Naive thymus-derived CD4-positive, alpha-beta T cell (primary cell): ENCODE data around the gene CLEC20A. TPM values are rescaled to one million over a fixed set of nuclear protein-coding genes. Genes with fewer than 3 reads are reported as not detected.

Source experiments
- ATAC-seq: fragments of 150-1000 bp; cut with Tn5 transposase; 2 replicates; pipeline ENCODE4 v1.10.0; 2021; ENCODE audit warnings: mild to moderate bottlenecking, moderate library complexity
- CTCF ChIA-PET: fragments of 350-600 bp; sonication (Branson Sonifier 250); formaldehyde crosslinking; loops from one replicate; lab custom pipeline; 2021; ENCODE audit warnings: antibody characterized with exemption; lab: Charles Lee
- POLR2A ChIA-PET: fragments of 350-600 bp; sonication (Branson Sonifier 250); formaldehyde crosslinking; loops from one replicate; lab custom pipeline; 2021; ENCODE audit warnings: antibody characterized with exemption, inconsistent platforms; lab: Charles Lee
- DNase-seq, 9 donors: peaks; one replicate each; pipeline versions ENCODE4 v3.0.0 to v3.0.0-alpha.2; 2020 to 2022; ENCODE audit warnings: mixed read lengths in 1 of 9
- H3K27ac ChIP-seq: one replicate; pipeline ENCODE4 v1.7.0; 2013; ENCODE audit warnings: mild to moderate bottlenecking, low read depth, low read length, moderate library complexity
- H3K27me3 ChIP-seq, 2 donors: one replicate each; pipeline ENCODE4 v1.7.0; 2013; ENCODE audit warnings: low read length in 2 of 2, mild to moderate bottlenecking in 2 of 2, moderate library complexity in 2 of 2; ENCODE audit not compliant: control insufficient read depth in 2 of 2, insufficient read depth in 2 of 2
- H3K36me3 ChIP-seq, 3 experiments: 1 replicate in 2 of 3; 2 replicates in 1 of 3; pipeline ENCODE4 v1.7.0; 2013; ENCODE audit warnings: low read length in 3 of 3, mild to moderate bottlenecking in 3 of 3, moderate library complexity in 1 of 3; ENCODE audit not compliant: insufficient read depth in 3 of 3, control insufficient read depth in 2 of 3
- H3K4me1 ChIP-seq, 2 donors: one replicate each; pipeline ENCODE4 v1.7.0; 2013; ENCODE audit warnings: low read length in 2 of 2, mild to moderate bottlenecking in 2 of 2, moderate library complexity in 1 of 2; ENCODE audit not compliant: control insufficient read depth in 2 of 2, insufficient read depth in 2 of 2
- H3K4me3 ChIP-seq: 2 replicates; pipeline ENCODE4 v1.7.0; 2013; ENCODE audit warnings: mild to moderate bottlenecking, low read length
- H3K9me3 ChIP-seq, 3 experiments: 1 replicate in 2 of 3; 2 replicates in 1 of 3; pipeline ENCODE4 v1.7.0; 2013; ENCODE audit warnings: low read length in 3 of 3; ENCODE audit not compliant: control insufficient read depth in 2 of 3
- H3K27ac Mint-ChIP-seq, 9 donors: one replicate each; pipeline ENCODE4 v1.8.0; 2020 to 2022; ENCODE audit warnings: mixed read lengths in 9 of 9, mild to moderate bottlenecking in 8 of 9, moderate library complexity in 5 of 9, inconsistent platforms in 2 of 9
- H3K27me3 Mint-ChIP-seq, 5 donors: one replicate each; pipeline ENCODE4 v1.8.0; 2021 to 2022; ENCODE audit warnings: mixed read lengths in 5 of 5, mild to moderate bottlenecking in 1 of 5
- H3K36me3 Mint-ChIP-seq, 5 donors: one replicate each; pipeline ENCODE4 v1.8.0; 2020 to 2022; ENCODE audit warnings: mixed read lengths in 5 of 5, mild to moderate bottlenecking in 3 of 5, inconsistent platforms in 1 of 5
- H3K4me1 Mint-ChIP-seq, 7 donors: one replicate each; pipeline ENCODE4 v1.8.0; 2020 to 2022; ENCODE audit warnings: mixed read lengths in 7 of 7, mild to moderate bottlenecking in 3 of 7, inconsistent platforms in 1 of 7
- H3K4me3 Mint-ChIP-seq, 10 donors: one replicate each; pipeline ENCODE4 v1.8.0; 2020 to 2022; ENCODE audit warnings: mild to moderate bottlenecking in 10 of 10, mixed read lengths in 10 of 10, moderate library complexity in 6 of 10, inconsistent platforms in 2 of 10
- H3K9me3 Mint-ChIP-seq, 11 donors: one replicate each; pipeline ENCODE4 v1.8.0; 2020 to 2022; ENCODE audit warnings: mixed read lengths in 11 of 11, mild to moderate bottlenecking in 4 of 11, inconsistent platforms in 1 of 11, moderate library complexity in 1 of 11
- intact Hi-C, 2 donors: fragments of 100-400 bp; cut with micrococcal nuclease; formaldehyde crosslinking; loops; one replicate each; pipeline ENCODE4 v1.15.1; 2023
- polyA plus RNA-seq, 2 donors: library from polyadenylated mRNA; unstranded; fragments of 300-500 nt; fragmentation: Illumina TruSeq; gene quantifications; one replicate each; pipeline ENCODE4 v1.2.3, GENCODE V29; 2021
- total RNA-seq, 6 experiments: library from RNA in 5 of 6; stranded (reverse) in 5 of 6; gene quantifications; 1 replicate in 5 of 6; 2 replicates in 1 of 6; pipeline ENCODE4 v1.2.3 and lab custom pipeline; 2021 to 2026

CLEC20A gene
- total and polyA plus RNA-seq, 7 experiments from 2014 or later: not detected

DNA sequence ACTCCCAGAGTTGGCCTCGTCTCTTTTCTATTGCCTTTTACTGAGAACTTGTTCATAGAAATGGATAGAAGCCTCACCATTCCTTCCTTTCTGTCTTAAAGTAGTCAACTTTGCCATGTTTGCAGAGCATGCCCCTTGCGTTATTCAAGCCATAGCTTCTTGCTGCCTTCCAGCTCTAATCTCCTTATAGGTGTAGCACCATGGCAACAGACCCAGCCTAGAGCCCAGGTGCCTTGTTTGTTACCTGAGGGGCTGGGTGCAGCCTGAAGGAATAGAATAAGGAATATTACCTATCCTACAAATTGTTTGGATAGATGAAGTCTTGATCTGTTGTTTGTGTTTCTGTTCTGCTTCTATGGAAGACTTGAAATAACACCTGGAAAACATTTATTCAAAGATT is 59.9 kb downstream of the CLEC20A start:
- no peaks in the 10 kb centered on the region for H3K36me3 ChIP-seq
- DNase-seq (no peak), ATAC-seq (no peak)
- Mint-ChIP-seq H3K27ac (no peak overlapping the region), H3K9me3 (peaks cover 0 to 3% (median 0%) of the 10 kb centered on the region in 11 donors), H3K36me3 (no peaks in the 10 kb centered on the region), H3K4me1 (no peaks in the 10 kb centered on the region), H3K4me3 (no peak overlapping the region), H3K27me3 (peaks cover 0 to 34% (median 25%) of the 10 kb centered on the region in 5 donors)
- H3K4me1 ChIP-seq: no peaks in the 10 kb centered on the region
- H3K27ac ChIP-seq: no peak overlapping the region
- H3K4me3 ChIP-seq: no peak overlapping the region
- ChIA-PET POLR2A (no interaction called here), CTCF (no interaction called here)
- no peaks in the 10 kb centered on the region for H3K9me3 ChIP-seq
- intact Hi-C loops: no loop called here
- no peaks in the 10 kb centered on the region for H3K27me3 ChIP-seq

DNA sequence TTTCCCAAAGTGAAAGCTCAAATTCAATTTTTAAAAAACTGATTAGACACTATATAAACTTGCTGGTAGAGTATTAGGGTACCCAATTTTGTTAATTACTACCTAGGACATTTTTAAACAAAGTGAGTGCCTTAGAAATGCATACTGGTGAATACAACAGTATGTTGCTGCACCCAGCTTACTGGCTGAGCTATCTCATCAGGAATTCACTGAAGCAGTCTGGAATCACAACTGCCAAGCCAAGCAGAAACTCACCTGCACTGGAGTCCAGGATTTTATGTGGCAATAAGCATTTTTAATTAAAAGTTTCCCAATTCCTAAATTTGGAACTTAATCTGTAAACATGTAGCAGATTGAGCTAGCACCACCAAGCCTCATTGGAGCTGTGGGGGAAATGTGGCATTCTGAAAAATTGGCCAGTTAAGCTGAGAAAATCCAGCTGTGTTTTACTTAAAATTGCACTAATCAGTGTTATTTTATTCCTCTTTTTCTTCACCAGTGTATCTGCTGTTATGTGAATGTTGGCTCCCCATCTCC is 61.8 kb downstream of the CLEC20A start:
- no peaks in the 10 kb centered on the region for H3K36me3 ChIP-seq
- no peak overlapping the region for H3K4me3 ChIP-seq
- POLR2A ChIA-PET: no interaction called here
- H3K9me3 ChIP-seq: no peaks in the 10 kb centered on the region
- H3K27ac Mint-ChIP-seq: no peak overlapping the region
- CTCF ChIA-PET: no interaction called here
- no peaks in the 10 kb centered on the region for H3K36me3 Mint-ChIP-seq
- intact Hi-C loops: no loop called here
- H3K4me3 Mint-ChIP-seq: no peak overlapping the region
- peaks cover 0 to 27% (median 16%) of the 10 kb centered on the region in 5 donors for H3K27me3 Mint-ChIP-seq
- H3K27me3 ChIP-seq: no peaks in the 10 kb centered on the region
- H3K4me1 Mint-ChIP-seq: no peaks in the 10 kb centered on the region
- H3K9me3 Mint-ChIP-seq: peaks cover 0 to 2% (median 0%) of the 10 kb centered on the region in 11 donors
- no peak overlapping the region for H3K27ac ChIP-seq
- no peaks in the 10 kb centered on the region for H3K4me1 ChIP-seq
- DNase-seq (no peak), ATAC-seq (no peak)

DNA sequence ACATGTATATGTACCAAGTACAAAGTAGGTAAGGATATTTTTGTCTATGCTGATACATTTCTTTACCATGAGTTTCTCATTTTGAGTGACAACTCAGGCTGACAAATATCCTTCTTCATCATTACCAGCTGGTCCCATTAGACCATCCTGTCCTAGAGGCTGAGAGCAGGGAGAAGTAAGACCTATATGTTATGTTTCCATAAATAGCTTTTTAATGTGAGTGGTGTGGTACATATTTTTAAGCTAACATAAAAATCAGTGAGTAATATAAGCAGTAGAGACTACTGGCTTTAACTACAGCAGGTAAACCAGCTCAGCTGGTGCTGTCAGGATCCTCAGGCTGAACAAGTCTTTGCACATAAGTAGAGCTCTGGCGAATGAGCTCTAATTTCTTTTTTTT is 62.4 kb downstream of the CLEC20A start:
- Mint-ChIP-seq H3K4me3 (no peak overlapping the region), H3K36me3 (no peaks in the 10 kb centered on the region), H3K27me3 (peaks cover 0 to 23% (median 10%) of the 10 kb centered on the region in 5 donors), H3K9me3 (peaks cover 0 to 2% (median 0%) of the 10 kb centered on the region in 11 donors), H3K27ac (no peak overlapping the region), H3K4me1 (no peaks in the 10 kb centered on the region)
- Histone ChIP-seq H3K4me1 (no peaks in the 10 kb centered on the region), H3K27ac (no peak overlapping the region), H3K4me3 (no peak overlapping the region), H3K36me3 (no peaks in the 10 kb centered on the region), H3K27me3 (no peaks in the 10 kb centered on the region), H3K9me3 (no peaks in the 10 kb centered on the region)
- ChIA-PET POLR2A (no interaction called here), CTCF (no interaction called here)
- ATAC-seq (no peak), DNase-seq (no peak)
- intact Hi-C loops: no loop called here

Other genes with a start within 250 kb of the CLEC20A start
- not detected for gene TEX35, start 16.1 kb upstream of the CLEC20A start, total RNA-seq
- not detected for gene TEX35, start 16.1 kb upstream of the CLEC20A start, polyA plus RNA-seq
- 10 to 100 TPM in 4 of 5 experiments, 1 to 10 TPM in 1; 3.7 to 22.3 (median 18.2) TPM for gene RALGPS2, start 228.3 kb upstream of the CLEC20A start, total RNA-seq
- gene RALGPS2, start 228.3 kb upstream of the CLEC20A start, polyA plus RNA-seq: 1 to 10 TPM; 7.7 to 9.3 TPM